GM12874 (cell line): ENCODE measurements around the gene TIMM22.

Source experiments
- TF ChIP-seq, protein P1 (sequence below): IDR thresholded peaks from 2 replicates; pipeline ENCODE4 v1.5.1; 2011; ENCODE audit warnings: low read depth, mild to moderate bottlenecking, control low read depth, low read length, moderate library complexity; ENCODE audit not compliant: insufficient read depth

Gene TIMM22

DNA sequence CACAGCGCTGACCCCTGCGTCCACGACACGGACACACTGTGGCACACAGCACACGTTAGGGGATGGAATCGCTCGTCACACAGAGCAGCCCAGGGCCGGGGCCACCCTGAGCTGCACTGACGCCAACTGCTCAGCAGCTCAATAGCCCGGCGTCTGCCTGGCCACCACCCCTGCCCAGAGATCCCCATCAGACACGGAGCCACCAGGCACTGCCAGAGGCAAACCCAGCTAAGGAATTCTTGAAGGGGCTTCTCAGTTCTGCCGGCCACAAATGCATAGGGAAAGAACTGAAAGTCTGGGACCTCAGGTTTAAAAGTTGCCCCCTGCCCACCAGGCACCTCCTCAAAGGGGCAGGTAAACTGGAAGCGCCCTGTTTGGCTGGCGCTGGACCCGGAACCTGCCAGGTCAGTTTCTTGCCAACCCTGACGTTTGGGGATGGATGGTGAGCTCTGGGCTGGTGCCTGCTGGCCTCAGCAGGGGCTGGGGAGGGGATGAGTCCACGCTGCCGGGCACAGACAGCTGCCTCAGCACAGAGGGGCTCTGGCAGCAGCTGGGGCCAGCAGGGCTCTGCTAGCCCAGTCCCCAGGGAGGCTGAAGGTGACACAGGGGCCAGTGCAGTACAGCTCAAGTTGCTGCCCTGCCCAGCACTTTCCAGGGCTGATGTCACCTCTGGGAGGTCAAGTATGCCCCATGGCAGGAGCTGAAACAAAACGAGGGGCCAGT lies 33.2 kb downstream of the TIMM22 start:
- TF ChIP-seq, protein P1, sequence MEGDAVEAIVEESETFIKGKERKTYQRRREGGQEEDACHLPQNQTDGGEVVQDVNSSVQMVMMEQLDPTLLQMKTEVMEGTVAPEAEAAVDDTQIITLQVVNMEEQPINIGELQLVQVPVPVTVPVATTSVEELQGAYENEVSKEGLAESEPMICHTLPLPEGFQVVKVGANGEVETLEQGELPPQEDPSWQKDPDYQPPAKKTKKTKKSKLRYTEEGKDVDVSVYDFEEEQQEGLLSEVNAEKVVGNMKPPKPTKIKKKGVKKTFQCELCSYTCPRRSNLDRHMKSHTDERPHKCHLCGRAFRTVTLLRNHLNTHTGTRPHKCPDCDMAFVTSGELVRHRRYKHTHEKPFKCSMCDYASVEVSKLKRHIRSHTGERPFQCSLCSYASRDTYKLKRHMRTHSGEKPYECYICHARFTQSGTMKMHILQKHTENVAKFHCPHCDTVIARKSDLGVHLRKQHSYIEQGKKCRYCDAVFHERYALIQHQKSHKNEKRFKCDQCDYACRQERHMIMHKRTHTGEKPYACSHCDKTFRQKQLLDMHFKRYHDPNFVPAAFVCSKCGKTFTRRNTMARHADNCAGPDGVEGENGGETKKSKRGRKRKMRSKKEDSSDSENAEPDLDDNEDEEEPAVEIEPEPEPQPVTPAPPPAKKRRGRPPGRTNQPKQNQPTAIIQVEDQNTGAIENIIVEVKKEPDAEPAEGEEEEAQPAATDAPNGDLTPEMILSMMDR: no peak

DNA sequence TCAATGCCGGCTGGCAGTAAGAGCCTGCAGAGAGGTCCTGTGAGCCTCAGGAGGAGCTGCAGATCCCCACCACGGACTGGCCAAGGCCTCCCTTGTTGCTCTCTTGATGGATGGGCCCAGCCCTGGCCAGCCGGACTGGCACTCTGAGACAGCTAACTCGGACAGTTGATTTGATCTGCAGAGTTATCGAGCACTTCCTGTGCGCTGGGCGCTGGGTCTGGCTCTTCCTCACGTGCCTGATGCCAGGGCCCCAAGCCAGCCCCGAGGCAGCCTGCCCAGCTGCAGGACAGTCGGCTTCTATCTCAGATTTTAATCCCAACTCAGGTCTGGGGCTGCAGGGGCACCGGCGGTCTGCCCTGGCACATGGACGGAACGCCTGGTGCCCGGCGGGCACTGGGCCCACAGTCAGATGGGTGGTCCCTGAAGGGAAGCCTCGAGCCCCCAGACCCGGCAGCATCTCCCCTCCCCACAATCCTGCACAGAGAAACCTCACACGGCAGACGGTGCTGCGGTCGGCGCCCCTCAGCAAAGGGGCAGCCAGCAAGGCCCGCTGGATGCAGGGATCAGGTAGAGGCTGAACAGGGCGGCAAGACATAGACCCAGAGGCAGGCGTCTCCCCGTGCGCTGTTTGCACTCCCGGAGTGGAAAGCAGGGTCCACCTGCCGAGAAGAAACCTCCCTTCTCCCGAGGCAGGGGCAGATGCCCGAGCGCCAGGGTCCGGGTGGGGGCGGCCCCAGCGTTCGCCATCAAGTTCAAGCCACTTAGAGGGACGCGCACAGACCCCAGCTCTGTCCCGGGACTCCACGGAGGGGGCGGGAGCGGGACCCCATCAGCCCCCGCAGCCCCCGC lies 34.0 kb downstream of the TIMM22 start:
- TF ChIP-seq, protein P1: no peak

DNA sequence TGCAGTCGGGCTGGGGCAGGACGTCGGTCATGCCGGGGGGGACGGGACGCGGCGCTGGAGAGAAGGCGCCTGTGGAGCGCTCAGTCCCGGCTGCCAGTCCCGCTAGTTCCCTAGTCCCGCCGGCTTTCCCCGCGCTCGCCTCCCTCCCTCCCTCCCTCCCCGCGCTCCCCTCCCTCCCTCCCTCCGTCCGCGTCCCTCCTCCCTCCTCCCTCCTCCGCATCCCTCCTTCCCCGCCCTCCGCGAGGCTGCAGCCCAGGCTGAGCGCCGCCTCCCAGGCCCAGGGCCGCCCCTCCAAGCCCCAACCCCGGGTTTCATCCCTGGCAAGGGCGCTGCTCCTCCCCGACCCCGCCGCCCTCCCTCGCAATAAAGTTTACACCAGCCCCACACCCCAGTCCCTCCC lies 34.8 kb downstream of the TIMM22 start:
- TF ChIP-seq, protein P1: no peak

DNA sequence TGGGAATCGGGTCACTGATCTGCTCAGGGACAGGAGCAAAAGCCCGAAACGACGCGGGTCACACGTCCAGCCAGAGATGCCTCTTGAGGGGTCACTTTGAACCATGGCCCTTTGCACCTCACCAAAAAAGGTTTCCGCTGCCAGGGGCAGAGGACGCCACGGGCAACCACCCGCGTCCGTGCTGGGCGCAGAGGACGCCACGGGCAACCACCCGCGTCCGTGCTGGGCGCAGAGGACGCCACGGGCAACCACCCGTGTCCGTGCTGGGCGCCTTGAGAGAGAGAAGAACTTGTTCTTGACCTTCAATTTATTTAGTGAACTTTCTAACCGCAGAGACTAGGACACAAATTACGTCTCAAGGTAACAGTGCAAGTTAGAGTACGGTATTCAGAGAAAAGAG lies 35.5 kb downstream of the TIMM22 start:
- TF ChIP-seq, protein P1: no peak

DNA sequence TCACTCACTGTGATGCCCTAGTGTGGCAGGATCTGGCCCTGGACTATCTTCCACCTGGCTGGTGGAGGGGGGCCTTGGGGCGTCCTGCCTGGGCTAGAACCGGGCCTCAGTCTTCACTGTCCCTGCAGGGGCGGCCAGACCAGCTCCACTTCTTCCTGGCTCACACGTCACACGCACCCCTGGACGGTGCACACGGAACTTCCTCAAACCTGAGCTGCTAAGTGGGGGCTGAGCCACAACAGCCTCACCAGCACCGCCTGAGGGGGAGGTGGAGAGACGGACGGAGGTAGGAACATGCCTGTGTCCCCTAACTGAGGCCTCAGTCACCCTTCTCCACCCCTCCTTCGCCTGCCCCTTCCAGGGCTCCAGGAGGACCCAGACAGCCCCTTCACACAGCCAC lies 36.6 kb downstream of the TIMM22 start:
- TF ChIP-seq, protein P1: no peak

DNA sequence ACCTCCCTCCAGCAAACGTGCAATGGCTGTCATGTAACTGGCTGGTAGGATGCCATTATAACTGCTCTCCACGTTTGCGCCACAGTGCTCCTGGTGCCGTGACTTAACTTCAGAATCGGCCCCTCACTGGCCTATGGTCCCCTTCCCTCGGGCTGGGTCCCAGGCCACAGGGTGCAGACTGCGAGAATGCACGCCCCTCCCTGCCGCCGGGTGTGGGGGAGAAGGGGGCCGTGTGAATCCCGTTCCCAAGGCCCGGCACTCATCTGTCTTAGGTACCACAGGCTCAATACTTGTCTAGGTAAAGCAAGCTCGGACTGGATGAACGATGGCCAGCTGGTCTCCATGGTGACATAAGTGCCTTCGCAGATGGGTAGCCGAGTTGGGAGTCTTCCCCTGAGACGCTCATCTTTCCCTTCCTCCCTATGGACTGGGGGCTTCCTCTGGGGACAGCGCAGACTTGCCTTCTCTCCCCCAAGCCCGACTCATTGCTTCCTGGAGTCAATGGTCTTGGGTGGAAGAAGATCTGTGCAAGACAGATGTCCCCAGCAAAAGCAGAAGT lies 37.8 kb downstream of the TIMM22 start:
- TF ChIP-seq, protein P1: no peak

DNA sequence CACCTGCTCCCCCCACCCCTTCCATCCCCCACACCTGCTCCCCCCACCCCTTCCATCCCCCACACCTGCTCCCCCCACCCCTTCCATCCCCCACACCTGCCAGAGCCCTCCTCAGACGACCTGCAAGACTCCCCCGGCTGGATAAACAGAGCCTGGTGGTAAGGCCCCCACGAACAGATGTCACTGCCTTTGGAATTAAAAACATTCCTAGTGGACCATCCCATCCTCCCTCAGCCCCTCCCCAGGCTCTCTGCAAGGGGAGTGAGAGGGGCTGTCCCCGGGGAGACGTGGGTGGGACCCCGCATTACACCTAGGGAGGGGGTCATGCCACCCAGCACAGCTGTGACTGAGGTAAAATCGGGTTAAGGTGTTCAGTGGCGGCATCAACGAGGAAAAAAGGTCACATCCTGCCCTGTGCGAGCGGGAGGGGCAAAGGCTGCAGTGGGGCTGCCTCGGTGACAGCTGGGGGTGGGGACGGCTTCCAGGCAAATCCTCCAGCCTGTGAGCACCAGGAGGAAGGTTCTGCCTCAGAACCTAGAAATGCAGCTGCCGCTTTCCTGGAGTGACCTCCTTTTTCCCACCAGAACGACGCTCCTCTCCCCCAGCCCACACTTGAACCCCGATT lies 38.7 kb downstream of the TIMM22 start:
- TF ChIP-seq, protein P1: no peak
